Activated T-cell treated with anti-CD3 and anti-CD28 coated beads for 48 hours (primary cell): ENCODE results near the gene SP1.
A peak's percentile ranks its signal among the peaks of the same experiment; 100 is the strongest.

ENCODE experiments used
- DNase-seq: peaks from one replicate; pipeline ENCODE4 v3.0.0-alpha.2; 2020; ENCODE audit warnings: low read depth

Gene SP1

GRCh38 chr12:53450936-53451335 lies 71.0 kb downstream of the SP1 start:
- no peak for DNase-seq

- DNase-seq, result peak; percentile 97
These were observed 71.7 kb downstream of the SP1 start, which contains the start of gene PCBP2 for GRCh38 chr12:53451661-53452158. Gene PCBP2 (plus strand): TSS chr12:53452102. CDS start chr12:53454801, 2,699 bp downstream.

GRCh38 chr12:53452159-53453077 lies 72.4 kb downstream of the SP1 start:
- peak; percentile 61 for DNase-seq

GRCh38 chr12:53453953-53454640 lies 74.1 kb downstream of the SP1 start:
- DNase-seq, result no peak

GRCh38 chr12:53454707-53455106 lies 74.7 kb downstream of the SP1 start:
- no peak for DNase-seq

- no peak for DNase-seq
These were observed 76.8 kb downstream of the SP1 start for GRCh38 chr12:53456654-53457366.

GRCh38 chr12:53459097-53459496 lies 79.1 kb downstream of the SP1 start:
- no peak for DNase-seq

- no peak for DNase-seq
These were observed 81.1 kb downstream of the SP1 start for GRCh38 chr12:53461059-53461458.

GRCh38 chr12:53461591-53461990 lies 81.6 kb downstream of the SP1 start:
- no peak for DNase-seq

GRCh38 chr12:53462935-53463334 lies 83.0 kb downstream of the SP1 start:
- DNase-seq, result no peak

- no peak for DNase-seq
These were observed 84.0 kb downstream of the SP1 start for GRCh38 chr12:53463802-53464560.

- no peak for DNase-seq
These were observed 84.9 kb downstream of the SP1 start for GRCh38 chr12:53464685-53465418.

GRCh38 chr12:53465679-53466078 lies 85.7 kb downstream of the SP1 start:
- no peak for DNase-seq
